Measurements from ENCODE around the gene TCHH. TPM values are rescaled to one million over a fixed set of nuclear protein-coding genes. Genes with fewer than 3 reads are reported as not detected.
"Not testable (repeated sequence)": the region's sequence is repeated elsewhere in the genome, so short reads cannot be mapped to it uniquely, and the experiment has no call there.

TCHH gene, protein sequence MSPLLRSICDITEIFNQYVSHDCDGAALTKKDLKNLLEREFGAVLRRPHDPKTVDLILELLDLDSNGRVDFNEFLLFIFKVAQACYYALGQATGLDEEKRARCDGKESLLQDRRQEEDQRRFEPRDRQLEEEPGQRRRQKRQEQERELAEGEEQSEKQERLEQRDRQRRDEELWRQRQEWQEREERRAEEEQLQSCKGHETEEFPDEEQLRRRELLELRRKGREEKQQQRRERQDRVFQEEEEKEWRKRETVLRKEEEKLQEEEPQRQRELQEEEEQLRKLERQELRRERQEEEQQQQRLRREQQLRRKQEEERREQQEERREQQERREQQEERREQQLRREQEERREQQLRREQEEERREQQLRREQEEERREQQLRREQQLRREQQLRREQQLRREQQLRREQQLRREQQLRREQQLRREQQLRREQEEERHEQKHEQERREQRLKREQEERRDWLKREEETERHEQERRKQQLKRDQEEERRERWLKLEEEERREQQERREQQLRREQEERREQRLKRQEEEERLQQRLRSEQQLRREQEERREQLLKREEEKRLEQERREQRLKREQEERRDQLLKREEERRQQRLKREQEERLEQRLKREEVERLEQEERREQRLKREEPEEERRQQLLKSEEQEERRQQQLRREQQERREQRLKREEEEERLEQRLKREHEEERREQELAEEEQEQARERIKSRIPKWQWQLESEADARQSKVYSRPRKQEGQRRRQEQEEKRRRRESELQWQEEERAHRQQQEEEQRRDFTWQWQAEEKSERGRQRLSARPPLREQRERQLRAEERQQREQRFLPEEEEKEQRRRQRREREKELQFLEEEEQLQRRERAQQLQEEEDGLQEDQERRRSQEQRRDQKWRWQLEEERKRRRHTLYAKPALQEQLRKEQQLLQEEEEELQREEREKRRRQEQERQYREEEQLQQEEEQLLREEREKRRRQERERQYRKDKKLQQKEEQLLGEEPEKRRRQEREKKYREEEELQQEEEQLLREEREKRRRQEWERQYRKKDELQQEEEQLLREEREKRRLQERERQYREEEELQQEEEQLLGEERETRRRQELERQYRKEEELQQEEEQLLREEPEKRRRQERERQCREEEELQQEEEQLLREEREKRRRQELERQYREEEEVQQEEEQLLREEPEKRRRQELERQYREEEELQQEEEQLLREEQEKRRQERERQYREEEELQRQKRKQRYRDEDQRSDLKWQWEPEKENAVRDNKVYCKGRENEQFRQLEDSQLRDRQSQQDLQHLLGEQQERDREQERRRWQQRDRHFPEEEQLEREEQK (N-terminal part only)
- 0.03 TPM in 1 of 2 replicates, not detected in the other for total RNA-seq (2014; rRNA removed; shearing (Covaris generic))

DNA sequence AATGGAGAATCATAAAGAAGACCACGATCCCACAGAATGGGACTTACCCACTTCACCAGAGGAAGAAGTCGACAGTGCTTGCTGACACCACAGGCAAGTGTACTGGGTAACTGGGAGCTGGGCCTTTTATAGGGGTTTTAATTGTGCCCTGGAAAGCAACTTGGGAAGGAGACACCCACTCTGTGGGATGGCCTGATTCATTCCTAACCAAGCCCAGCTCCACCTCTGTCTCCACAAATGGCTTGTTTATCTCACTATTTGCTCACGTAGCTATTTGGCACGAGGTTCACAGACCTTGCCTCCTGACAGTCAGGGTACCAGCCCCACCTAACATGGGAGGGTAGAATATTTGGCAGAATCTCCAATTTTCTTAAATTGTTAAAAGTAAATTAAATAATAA, at the start of gene TCHH:
Gene TCHH, minus strand, starts transcription at position 101 of the 400 bp plus-strand sequence. CDS start 1,364 bp downstream, outside the sequence.
- DNase-seq (ENCODE audit: low spot score) = no peak

DNA sequence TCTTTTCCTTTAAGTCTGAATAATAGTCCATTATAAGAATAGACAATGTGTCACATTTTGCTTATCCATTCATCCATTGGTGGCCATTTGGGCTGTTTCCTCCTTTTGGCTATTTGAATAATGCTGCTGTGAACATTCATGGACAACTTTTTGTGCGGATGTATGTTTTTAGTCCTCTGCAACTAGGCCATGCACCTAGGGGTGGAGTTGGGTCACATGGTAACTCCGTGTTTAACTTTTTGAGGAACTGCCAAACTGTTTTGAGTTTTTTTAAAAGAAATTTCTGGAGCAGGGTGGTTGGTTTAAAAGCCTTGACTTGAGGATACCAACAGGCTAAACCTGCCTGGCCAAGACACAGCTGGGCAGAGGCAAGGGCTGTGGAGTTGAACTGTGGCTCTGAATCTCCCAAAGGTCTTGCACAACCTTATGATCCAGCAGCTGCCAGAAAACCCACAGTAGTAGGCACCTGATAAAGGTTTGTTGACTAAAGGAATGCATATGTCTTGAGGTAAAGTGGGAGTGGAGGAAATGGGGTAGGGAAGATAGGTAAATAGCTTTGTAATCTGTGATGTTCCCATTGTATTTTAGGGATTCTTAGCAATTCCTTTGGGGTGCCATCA, 49.4 kb upstream of the TCHH start:
- no peak for DNase-seq (ENCODE audit: low spot score)

DNA sequence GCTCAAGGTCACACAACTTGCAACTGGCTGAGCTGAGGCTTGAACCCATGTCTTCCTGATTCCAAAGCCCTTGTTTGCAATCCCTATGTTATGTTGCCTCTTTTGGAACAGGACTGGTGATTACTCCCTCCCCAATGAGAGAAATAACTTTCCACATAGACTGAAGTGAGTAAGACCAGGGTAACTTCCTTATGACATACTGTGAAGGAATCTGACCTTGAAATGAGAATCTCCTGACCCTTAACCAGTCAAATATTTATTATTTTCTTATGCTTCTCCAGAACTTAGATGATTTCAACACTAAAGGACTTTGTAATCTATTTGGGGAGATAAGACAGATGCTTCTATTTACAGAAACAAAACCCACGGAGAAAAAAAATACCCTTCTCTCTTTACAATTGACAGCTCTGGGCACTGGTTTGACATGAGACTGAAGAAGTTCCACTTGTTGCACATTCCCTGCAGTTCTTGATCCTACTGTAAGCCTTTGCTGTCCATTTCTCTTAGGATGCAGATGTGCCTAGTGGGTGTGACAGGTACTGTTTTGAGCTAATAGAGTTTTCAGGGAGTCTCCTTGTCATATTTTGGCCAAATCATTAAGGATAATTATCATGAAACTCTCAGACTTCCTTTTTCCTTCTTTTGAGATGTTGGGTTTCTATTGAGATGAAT, 47.7 kb upstream of the TCHH start:
- no peak for DNase-seq (ENCODE audit: low spot score)

DNA sequence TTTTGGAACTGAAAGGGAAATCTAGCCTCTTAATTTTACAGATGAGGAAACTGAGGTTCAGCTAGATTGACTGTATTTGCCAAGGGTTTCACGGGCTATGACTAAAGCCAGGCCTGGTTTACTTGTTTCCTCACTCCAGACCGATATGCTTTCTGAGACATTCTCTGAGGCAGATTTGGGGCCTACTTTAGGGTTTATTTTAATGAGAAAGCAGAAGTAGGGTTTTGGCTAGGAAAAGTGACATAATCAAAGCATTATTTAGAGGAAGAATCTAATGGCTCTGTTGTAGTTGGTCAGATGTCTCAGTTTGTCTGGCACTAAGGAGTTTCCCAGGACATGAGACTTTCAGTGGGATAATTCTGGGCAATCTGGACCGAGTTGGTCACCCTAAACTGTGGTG, 45.3 kb upstream of the TCHH start:
- no peak for DNase-seq (ENCODE audit: low spot score)

DNA sequence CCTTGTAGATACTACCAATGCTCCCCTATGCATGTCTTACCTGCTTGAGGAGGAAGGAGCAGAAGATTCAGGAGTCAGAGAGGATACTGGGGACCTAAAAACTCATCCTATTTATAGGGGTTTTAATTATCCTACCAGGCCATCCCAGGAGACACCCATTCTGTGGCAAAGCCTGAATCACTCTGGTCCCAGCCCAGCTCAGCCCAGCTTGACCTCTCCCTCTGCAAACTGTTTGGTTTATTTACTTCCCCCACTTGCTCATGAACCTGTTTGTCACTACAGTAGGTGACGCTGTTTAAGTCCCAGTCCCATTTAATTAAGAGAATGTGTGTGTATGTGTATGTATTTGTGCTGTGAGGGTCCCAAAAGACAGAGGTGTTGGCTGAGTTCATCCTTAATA, 43.9 kb upstream of the TCHH start, which contains the start of gene RPTN:
Gene RPTN, minus strand, starts transcription at position 85 of the 400 bp plus-strand sequence. CDS start 1,339 bp downstream, outside the sequence.
- no peak for DNase-seq (ENCODE audit: low spot score)

DNA sequence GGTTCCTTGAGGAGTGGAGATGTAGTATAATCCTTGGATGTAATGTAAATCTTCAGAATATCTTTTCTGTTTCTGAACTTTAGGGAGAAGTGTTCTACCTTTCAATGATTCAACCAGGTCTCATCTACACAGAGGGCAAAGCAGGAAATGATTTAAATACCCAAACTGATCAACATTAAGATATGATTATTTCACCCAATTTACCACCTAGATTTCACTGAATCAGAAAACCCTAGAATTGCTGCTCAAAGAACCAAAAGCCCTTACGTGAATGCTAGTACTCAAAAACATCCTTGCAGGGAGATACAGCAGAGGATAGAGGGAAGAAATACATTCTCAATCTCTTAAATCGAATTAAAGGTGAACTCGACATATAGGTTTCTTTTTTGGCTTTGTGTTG, 38.8 kb upstream of the TCHH start:
- no peak for DNase-seq (ENCODE audit: low spot score)

DNA sequence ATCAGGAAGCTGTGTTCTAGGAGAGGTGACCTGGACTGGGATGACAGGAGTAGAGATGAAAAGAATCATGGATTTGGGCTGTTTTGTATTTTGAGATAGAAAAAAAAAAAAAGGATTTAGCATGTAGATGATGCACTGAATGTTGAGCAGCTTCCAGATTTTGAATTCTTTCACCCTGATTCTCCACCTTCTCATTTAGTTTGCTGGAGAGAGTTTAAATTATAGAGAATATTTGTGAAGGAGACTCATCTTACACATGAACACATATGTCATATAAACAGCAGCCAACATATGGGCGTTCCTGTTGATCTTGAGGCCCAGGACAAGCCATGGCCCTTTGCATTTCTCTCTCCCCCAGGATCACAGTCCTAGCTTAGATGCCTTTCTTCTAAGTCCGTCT, 36.4 kb upstream of the TCHH start:
- no peak for DNase-seq (ENCODE audit: low spot score)

DNA sequence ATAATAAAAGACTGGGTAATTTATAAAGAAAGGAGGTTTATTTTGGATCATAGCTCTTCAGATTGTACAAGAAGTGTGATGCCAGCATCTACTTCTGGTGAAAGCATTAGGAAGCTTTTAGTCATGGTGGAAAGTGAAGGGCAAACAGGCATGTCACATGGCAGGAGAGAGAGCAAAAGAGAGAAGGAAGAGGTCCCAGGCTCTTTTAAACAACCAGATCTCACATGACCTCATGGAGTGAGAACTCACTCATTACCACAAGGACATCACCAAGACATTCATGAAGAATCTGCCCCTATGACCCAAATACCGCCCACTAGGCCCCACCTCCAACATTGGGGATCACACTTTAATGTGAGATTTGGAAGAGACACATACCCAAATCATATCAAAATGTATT, 33.7 kb upstream of the TCHH start:
- no peak for DNase-seq (ENCODE audit: low spot score)

DNA sequence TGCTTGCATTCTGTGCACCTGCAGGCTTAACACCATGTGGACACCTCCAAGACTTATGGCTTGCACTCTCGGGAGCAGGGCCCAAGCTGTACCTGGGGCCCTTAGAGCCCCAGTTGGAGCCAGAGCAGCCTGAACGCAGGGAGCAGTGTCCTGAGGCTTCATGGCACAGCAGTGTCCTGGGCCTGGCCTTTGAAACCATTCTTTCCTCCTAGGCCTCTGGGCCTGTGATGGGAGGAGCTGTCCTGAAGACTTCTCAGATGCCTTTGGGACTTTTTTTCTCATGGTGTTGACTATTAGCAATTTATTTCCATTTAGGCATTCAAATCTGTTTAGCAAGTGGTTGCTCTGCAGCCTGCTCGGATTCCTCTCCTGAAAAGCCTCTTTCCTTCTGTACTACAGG, 32.8 kb upstream of the TCHH start:
- DNase-seq (ENCODE audit: low spot score) = no peak

DNA sequence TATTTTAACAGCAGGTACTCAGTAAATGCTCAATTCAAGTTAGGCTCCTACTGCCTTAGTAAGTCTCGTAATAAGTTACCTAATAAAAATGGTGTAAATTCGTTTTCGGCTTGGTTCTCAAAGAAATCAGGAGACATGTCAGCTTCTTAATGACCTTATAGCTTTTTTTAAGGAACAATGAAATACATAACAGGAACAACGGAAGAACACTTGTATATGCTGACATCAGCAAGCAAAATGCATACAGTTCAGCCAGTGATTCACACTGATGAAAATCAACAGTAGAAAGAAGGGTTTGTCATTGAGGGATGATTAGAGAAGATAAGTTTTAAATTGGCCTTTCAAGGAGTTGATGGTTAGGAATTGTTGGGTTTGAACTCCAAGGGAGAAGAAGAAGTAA, 30.5 kb upstream of the TCHH start:
- DNase-seq (ENCODE audit: low spot score) = no peak

DNA sequence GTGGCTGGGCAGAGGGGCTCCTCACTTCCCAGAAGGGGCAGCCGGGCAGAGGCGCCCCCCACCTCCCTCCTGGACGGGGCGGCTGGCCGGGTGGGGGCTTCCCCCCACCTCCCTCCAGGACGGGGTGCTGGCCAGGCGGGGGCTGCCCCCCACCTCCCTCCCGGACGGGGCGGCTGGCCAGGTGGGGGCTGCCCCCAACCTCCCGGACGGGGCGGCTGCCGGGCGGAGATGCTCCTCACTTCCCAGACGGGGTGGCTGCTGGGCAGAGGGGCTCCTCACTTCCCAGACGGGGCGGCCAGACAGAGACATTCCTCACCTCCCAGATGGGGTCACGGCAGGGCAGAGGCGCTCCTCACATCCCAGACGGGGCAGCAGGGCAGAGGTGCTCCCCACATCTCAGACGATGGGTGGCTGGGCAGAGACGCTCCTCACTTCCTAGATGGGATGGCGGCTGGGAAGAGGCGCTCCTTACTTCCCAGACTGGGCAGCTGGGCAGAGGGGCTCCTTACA, 29.5 kb upstream of the TCHH start:
- not testable (repeated sequence) for DNase-seq (ENCODE audit: low spot score)

DNA sequence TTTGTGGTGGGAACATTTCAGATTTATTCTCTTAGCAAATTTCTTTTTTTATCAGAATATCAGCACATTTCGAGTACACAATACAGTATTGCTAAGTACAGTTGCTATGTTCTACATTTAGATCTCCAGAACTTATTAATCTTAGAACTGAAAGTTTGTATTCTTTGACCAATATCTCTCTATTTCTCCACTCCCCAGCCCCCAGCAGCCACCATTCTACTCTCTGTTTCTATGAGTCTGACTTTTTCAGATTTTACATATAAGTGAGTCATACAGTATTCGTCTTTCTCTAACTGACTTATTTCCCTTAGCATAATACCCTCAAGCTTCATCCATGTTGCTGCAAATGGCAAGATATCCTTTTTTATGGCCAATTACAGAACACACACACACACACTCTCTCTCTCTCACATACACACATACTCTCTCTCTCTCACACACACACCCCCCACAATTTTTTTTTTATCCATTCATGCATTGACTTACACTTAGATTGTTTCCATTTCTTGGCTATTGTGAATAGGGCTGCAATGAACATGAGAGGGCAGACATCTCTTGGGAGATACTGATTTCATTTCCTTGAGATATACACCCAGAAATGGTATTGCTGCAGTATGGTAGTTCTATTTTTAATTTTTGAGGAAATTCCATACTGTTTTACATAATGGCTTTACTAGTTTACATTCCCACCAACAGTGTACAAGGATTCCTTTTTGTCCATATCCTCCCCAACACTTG, 28.1 kb upstream of the TCHH start:
- no peak for DNase-seq (ENCODE audit: low spot score)

DNA sequence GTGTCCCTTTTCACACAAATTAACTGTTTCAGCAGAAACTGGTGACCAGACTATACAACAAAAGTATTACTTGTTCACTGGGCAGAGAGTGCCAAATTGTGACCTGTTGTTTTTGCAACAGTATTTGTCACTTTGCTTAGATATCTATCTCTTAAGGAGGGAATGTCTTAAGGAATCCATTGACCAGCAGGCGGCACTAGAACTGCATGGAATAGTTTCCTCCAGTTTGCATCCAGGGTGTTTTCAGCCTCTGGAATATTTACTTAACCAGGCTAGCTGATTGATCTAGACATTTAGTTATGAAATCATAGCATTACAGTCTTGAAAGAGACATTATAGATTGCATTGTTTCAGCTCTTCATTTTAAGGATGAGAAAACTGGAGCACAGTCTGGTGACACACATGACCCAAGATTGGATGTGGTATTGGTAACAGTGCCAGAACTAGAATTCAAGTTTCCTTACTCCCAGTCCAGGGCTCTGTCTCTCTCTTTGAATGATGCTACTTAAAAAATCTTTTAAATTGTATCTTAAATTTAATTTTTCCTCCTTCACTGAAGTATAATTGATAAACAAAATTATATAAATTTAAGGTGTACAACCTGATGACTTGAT, 26.8 kb upstream of the TCHH start:
- DNase-seq (ENCODE audit: low spot score) = peak; percentile 88

DNA sequence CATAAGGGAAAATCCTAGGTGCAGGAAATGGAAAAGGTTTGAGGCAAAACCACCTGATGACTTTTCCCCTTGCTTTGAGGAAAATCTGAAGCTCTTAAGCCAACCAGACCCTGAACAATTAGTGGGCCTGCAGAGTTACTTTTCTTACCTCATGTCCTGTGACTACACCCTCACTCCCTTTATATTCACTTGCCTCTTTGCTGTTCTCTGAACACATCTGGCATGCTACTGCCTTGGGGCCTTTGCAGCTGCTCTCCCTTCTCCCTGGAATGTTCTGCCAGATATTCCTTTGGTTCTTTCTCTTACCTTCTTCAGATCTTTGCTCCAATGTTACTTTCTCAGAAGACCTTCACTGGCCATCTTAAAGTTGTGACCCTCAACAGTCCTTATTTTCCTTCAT, 22.0 kb upstream of the TCHH start:
- no peak for DNase-seq (ENCODE audit: low spot score)

DNA sequence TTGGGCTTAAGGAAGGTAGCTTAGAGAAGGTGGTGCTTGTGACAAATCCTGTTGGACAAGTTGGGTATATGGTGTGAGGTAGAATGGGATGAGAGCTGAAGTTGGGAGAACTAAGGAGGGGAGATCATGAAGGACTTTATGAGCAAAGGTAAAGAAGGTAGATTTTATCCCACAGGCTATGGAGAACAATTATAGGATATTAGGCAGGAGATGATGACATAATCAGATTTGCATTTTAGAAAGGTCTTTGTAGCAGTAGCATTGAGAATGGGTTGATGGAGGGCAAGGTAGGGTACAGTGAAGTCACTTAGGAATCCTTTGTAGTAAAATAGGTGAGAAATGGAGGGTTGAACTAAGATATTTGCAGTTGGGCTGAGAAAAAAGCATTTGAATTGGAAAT, 14.9 kb upstream of the TCHH start:
- DNase-seq (ENCODE audit: low spot score) = no peak

DNA sequence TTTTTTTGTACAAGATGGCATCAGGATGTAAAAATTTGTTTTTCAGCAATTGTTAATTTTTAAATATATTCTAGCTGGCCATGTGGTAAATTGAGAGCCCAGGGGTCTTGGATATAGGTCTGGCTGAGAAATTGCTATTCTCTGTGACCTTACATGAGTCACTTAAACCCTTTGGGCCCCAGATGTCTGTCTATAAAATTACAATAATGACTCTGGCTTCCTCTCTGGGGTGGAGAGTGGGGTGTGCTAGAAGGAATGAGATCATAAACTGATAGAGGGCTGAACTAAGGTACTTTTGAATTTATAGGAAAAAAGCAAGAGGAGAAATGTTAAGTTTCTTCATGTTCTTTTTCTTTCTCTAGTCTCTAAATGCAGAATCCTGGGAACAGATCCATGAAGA, 12.4 kb upstream of the TCHH start:
- peak; percentile 25 for DNase-seq (ENCODE audit: low spot score)

DNA sequence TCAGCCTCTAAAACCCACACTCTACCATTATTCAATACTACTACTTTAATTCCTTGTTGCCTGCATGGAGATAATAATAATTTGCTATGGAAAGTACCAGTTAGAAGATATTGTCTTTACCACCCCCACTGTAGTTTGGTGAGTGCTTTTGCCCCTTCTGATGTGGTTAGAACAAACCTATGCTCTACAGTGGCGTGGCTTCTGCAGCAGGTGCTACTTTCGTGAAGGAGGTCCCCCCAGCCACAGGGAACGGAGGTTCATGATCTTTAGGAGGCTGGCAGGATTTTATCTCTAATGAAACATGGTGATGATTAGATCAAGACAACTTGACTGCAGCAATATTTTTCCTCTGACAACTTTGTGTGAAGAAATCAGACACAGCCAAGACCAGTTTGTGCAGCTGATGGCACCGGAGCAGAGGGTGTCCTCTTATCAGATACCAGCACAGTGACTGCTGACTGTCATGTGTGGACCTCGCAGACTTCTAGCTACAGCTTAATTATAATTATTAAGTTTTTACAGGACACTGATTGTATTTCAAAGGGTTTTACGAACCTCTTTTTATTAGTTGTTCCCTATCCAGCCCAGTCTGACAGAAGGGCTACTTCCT, 10.7 kb upstream of the TCHH start:
- no peak for DNase-seq (ENCODE audit: low spot score)

DNA sequence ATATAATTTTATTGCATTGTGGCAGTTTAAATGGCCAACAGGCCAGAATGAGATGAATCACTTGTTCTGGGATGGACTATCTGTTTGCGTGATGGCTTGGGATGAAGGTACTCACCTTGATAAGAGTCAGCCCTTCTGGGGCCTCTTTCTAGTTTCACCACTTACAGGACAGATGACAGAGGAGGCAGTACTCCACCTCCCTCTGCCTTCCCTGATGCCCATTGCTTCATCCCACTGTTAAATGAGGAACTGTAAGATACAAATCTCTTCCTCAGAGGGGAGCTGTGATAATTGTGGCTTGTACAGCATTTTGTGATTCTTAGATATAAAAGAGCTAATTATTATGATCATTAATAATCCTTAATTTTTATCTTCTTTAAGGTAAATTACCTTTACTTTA, 3.7 kb upstream of the TCHH start:
- DNase-seq (ENCODE audit: low spot score) = no peak

All from HT-29 (cell line).